Stimulated activated CD4-positive, alpha-beta T cell treated with anti-CD3 and anti-CD28 coated beads, Interleukin-15, amount 100 ng/mL, for 48 hours (primary cell): Measurements from ENCODE around the gene TMEM132D.
"Not testable (repeated sequence)": the region's sequence is repeated elsewhere in the genome, so short reads cannot be mapped to it uniquely, and the experiment has no call there.

Experiments used
- DNase-seq, 2 donors: peaks; one replicate each; pipeline ENCODE4 v3.0.0-alpha.2; 2020; ENCODE audit warnings: low read depth in 2 of 2

TMEM132D gene

DNA sequence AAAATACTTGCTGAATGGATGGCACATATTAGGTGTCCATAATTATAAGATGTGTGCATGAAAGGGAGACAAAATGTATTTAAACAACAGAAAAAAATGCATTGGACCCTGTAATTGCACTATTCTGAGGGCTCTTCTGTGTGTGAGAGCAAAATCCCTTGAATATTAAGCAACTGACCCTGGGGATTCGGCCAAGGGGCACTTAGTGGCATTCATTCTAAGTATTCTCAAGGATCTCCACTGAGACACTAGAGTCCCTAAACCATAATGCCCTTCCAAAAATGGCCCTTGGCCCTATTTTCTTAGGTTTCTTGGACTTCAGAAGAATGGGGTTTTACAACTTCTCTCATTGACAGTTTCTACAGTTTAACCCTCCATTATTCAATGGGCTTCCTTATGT, 662.0 kb downstream of the TMEM132D start:
- DNase-seq, result no peak

DNA sequence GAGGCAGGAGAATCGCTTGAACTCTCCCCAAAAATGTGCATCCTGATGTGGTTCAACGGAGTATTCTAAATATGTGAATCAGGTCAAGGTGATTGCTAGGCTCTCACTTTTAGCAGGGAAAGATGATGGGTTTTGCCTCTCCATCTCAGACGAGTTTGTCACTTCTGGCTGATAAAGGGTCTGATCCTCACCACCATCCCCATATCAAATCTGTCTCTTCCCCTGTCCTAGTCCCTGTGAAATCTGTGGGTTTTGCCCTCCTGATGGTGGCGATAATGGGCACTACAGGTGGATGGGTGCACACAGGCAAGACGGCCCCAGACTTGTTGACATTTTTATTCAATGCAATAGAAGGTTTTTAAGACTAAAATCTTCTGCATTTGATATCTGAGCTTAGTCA, 665.9 kb downstream of the TMEM132D start:
- DNase-seq, result no peak

DNA sequence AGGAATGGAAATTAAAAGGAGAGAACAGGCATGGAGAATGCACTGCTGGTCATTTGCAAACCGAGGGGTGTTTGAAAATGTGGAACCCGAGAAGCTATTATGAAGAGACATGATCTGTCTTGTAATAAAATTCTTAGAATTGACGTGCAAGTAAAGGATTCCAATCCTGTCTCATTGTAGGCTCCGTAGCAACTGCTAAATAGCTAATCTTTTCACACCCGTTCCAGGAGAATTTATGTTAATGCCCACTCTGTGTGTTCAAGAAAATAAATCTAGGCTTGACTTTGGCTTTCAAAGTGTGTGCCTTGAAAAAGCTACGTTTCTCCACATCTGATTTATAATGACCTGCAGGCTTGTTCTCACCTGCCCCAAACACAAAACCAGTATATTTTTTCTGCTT, 669.6 kb downstream of the TMEM132D start:
- DNase-seq, result no peak

DNA sequence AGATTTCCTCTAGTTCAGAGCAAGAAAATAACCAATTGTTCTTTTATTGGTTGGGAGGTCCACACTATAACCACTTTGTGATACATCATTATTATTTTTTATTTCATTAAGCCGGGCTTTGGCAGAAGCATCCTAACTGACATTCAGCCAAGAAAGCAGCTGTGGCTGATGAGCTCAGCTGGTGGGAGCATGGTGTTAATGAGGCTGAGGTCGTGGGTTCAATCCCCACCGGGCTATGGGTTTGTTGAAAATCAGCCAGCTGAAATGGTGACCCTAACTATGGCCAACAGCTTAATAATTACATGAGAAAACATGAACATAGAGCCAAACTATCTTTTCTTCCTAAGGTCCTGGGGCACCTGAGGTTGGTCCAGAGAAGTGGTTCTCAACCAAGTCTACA, 672.3 kb downstream of the TMEM132D start:
- DNase-seq, result no peak

DNA sequence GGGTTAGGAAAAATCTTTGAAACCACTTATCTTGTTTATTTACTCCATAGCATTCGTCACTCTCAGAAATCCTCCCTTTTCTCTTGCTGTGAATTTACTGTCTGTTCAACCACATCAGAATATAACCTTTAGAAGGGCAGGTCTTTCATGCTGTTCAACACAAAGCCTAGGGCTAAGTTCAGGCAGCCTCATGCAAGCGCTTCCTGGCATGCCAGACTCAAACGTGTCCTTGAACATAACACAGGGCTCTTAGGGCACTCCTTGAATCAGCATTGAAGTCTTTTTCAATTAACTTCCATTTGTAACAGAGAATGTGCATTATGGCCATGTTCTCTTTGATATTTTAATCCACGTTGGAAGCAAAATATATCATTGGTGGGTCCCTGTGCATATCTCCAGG, 672.8 kb downstream of the TMEM132D start:
- DNase-seq, result no peak

DNA sequence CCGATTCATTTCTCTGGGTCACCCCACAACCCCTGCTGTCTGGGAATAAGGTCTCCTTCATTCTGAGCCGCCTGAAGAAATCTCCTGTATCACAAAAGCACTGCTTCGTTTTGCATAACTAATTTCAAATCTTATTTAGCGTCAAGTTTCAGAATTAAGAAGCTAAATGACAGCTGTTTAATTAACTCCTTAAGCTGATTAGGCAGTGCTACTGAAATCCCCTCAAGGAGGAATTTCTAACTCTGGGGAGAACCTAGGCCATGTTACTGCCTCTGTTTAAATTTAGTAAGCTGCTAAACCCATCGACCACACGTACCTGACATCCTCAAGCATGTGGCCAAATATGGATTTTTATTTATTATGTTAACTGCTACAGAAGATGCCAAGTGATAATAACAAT, 677.0 kb downstream of the TMEM132D start:
- DNase-seq, result no peak

DNA sequence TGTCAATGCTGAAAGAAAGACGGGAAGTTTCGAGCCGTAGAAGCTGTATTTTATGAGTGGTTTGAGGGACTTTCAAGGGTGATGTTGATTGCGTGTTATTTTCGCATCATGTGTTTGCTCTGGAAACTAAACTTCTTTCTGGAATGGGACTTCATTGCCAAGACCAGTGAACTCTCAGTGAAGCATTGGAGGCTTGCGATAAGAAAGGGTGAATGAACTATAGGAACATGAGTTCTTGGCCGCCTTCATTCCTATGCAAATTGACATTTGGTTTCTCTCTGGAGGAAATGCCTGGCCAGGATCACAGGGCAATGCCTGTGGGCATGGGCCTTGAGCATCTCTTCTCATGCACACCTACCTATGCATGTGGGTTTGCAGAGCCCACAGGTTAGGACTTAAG, 677.8 kb downstream of the TMEM132D start:
- no peak for DNase-seq

DNA sequence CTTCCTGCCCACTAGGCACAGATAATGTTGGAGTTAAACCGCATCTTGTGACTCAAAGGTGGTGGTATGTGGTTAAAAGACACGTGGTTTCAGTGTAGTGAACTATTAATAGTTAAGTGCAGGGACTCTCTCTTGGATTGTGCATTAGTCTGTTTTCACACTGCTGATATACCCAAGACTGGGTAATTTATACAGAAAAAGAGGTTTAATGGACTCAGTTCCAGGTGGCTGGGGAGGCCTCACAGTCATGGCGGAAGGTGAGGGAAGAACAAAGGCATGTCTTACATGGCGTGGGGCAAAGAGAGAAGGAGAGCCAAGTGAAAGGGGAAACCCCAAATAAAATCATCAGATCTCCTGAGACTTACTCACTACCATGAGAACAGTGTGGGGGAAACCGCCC, 688.3 kb downstream of the TMEM132D start:
- no peak for DNase-seq

DNA sequence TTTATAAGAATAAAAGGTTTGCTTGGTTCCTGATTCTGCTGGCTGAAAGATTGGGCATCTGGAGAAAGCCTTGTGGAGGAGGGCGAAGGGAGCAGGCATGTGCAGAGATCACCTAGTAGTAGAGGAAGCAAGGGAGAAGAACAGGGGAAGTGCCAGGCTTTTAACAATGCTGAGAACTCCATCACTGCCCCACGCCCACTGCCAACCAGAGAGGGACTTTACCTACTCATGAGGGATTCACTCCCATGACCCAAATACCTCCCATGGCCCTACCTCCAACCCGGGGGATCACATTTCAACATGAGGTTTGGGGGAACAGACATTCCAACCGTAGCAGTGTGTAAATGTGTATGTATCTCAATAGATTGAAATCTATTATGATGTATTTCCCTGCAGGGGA, 690.3 kb downstream of the TMEM132D start:
- DNase-seq, result no peak

DNA sequence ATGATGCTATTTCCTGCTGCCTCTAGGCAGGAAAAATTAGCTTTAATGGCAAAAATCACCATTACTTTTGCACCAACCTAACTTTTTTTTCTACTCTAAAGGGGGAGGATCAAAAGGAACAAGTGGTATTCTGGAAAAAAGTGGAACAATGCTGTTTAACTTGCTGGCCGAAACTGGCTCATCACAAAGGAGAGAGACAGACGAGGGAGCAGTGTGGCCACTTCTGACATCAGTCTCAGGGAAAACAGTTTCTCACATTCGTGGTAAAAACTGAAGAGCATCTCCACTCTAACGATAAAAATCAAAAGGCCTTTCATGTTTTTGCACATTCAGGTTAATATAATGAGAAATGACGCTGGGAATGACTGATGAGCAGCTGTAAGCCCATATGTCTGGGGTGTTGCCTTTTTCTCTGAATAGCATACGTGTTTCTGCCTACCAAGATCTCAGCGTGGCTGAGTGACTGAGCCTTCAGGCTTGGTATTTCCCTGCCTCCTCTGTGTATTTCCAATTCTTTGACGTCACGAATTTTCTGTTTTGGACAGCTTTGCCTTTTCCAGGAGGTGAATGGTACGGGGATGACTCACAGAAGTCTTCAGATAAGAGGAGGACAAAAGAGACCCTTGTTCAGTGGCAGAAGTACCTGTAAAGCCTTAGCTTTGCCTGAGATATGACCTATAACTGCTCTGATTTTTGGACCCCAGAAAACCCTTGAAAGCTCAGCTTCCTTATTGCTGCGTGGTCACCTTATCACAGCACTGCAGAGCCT, 691.8 kb downstream of the TMEM132D start:
- no peak for DNase-seq

DNA sequence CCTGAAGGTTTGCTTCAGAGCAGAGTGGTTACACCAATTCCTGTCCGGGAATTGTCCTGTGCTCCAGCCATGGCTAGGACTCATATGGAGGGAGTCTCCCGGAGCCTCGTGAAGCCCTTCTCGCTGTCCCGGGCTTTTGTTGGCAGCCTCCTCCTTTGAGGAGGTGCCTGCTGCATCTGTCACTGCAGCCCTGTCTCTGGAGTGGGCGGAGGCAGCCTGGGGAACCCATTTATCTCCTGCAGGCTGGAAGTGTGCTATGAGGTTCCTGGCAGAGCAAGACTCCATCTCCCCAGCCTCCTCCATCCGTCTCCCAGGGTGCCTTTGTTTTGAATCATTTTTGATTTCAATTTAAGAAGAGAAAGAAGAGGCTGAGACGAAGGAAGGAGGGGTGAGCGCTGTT, 695.3 kb downstream of the TMEM132D start:
- no peak for DNase-seq

DNA sequence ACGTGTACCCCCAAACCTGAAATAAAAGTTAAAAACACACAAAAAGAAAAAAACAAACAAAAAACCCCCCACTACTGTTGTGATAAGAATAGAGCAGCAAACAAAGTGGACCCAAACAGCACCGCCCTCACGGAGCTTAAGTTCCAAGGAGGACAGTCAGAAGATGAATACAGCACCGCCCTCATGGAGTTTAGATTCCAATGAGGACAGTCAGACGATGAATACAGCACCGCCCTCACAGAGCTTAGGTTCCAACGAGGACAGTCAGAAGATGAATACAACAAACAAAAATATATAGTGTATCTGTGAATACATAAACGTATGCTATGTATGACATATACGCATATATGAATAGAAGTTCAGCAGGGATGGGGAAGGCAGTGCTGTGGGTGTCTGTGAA, 696.7 kb downstream of the TMEM132D start:
- no peak for DNase-seq

DNA sequence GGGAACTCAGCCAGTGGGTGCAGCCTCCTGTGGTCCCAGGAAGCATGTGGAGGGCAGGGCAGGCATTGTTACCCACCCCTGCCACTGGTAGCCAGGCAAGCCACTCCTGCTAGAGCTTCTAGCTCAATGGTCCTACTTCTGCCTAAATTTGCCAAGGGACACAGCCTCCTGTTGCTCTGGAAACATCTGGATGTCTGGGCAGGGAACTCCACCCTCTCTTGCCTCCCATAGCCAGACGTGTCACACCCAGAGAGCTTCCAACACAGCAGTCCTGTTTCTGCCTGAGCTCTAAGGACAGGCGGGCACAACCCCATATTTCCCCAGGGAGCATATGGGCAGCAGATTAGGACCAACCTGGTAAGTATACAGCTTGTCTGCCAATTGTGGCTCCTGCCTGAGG, 700.4 kb downstream of the TMEM132D start:
- no peak for DNase-seq

DNA sequence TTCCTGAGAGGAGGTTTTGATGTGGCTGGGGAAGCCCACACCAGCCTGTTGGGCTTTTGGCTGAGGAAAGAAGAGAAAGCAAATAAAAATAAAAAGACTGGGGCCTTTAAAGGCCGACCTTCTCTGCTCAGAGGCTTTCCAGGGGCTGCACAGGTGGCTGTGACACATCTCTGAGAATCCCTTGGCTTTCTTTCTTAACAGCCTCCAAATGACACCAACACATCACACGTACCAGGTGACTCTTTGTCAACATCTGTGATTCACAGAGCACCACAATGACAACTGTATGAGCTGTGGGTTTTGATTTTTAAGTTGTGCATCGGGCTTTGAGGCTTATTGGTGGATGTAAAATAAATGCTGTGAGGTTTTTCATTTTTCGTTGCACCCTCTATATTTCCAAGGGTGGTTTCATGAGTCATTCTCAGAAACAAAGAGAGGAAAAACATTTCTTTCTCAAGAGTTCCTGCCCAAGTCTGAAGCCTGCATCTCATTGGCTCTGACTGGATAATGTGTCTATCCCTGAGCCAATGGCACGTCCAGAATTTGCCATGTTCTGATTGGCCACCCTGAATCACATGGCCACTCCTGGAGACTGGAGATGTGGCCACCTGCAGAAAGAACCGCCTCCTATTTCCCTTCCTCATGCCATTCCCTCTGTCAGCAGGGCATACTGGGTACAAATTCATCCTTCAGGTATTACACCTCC, 701.6 kb downstream of the TMEM132D start:
- DNase-seq, result no peak

DNA sequence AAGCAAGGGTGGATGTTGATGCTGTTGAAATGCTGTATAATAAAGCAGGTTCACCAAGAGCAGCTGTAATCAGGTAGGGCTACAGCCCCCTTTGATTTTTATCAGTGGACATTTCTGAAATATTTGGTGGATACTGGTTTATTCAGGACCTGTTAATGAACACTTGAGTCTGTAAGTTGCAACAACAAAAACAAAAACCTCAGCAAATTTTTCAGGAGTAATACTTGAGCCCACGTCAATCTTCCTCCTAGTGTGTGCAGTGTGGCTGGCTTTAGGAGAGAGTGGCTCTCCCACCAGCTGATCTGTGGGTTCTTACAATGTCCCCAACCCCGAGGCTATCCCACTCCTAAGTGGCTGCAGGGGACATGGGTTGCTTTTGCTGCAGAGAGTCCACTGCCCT, 702.8 kb downstream of the TMEM132D start:
- DNase-seq, result no peak

DNA sequence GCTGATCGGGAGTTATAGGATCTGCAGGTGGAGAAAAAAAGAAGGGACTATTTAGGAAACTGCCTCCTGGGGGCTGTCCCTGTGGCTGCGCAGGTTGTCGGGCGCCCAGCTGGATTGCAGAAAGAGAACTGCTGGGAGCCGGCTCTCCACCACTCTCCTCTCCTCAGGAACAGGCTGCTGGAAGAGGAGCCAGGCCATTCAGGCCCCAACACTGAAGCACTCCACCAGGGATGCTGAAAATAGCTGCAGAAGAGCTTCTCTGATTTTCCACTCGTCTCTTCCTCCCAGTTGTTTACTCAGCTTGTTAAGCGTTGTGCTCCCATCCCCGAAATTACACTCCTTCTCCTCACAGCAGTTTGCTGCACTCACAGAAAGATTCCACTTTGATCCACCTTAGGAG, 703.2 kb downstream of the TMEM132D start:
- no peak for DNase-seq

DNA sequence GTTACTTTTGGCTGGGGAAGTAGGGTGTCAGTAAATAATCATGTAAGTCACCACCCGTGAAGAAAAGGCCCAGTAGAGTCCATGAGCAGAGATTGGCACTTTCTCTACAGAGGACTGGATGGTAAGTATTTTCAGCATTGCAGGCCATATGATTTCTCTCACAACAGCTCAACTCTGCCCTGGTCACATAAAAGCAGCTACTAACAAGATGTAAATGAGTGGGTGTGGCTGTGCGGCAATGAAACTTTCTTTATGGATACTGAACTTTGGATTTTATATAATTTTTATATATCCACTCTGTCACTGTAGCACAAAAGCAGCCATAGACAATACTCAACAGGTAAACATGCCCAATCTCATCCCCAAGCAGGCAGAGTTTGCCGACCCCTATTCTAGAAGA, 706.9 kb downstream of the TMEM132D start:
- no peak for DNase-seq

DNA sequence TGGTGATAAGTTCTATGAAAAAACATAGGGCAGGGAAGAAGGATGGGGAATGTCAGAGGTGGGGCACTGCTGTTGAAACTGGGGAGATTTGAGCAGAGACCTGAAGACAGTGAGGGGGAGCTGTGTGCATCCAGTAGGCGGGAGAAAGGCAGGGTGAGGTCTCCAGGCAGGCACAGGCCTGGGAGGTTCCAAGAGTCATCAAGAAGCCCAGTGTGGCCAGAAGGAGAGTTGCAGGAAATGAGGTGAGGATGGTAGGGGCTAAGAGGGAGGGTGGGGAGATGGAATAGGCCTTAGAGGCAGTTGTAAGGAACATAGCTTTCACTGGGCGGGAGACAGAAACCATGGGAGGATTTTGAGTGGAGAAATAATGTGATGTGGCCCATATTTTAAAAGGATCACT, 708.7 kb downstream of the TMEM132D start:
- DNase-seq, result no peak

DNA sequence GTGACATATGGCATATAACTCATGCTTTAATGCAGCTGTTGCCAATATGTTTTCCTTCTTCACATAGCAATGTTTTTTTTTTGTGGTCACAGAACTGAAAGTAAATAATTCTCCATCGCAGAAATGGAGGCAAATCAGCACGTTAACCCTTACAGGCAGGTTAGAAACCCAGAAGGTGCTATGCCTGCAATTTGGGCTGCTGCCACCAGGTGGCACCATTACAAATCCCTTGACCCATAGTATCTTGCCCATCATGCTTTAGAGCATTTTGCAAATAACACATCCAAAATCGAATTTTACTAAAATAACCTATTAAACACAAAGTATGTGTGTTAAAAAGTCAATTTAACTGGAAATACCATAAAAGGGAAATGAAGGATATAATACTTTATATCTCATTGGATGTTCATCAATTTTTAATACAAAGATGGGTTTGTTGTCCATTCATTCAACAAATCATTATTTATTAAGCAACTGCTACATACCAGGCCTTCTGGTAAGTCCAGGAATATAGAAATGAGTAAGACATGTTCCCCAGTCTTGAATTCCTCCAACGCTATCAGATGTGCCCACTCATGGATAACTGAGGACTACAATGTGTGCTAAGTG, 710.5 kb downstream of the TMEM132D start:
- DNase-seq, result peak in 1 of 2 donors; percentile 4

DNA sequence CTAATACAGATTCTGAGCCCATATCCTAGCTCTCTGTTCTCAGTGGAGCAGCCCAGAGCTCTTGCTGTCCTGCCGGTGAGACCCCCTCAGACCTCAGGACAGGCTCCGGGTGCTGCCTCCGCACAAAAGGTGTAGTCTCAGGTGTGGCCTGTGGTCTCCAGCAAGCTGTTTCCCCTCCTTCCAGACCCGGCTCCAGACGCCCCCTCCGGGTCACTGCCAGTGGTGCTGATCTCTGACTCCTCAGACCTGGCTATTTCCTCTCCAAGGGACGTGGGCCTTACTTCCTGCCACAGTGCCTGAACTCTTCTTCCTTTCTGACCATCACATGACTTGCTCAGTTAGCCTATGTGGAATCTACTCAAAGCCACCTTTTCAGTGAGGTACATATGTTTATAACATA, 713.0 kb downstream of the TMEM132D start:
- DNase-seq, result no peak

DNA sequence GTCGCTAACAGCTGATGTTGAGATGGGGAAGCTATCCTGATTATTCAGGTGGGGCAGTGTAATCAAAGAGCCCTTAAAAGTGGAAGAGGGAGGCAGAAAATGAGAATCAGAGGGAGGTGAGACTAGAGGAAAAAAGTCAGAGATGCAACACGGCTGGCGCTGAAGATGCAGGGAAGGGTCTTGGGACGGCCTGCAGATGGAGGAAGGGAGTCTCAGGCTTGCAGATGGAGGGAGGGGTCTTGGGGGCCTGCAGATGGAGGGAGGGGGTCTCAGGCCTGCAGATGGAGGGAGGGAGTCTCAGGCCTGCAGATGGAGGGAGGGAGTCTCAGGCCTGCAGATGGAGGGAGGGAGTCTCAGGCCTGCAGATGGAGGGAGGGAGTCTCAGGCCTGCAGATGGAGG, 713.9 kb downstream of the TMEM132D start:
- not testable (repeated sequence) for DNase-seq

DNA sequence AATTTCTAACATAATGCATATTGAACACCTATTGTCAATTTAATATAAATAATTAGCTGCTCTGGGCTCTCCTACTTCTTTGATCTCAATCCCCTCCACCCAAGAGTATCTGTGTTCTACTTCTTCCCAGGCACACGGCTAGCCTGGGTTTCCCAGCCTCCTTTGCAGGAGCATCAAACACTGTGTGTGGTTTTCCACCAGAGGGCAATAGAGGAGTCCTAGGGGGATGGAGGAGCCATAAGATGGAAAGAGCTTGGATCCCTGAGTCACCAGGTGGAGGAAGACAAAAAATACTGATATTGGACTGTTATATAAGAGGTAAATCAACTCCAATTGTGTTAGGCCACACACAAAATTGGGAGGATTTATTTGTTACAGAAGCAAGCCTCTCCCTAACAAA, 716.9 kb downstream of the TMEM132D start:
- no peak for DNase-seq

DNA sequence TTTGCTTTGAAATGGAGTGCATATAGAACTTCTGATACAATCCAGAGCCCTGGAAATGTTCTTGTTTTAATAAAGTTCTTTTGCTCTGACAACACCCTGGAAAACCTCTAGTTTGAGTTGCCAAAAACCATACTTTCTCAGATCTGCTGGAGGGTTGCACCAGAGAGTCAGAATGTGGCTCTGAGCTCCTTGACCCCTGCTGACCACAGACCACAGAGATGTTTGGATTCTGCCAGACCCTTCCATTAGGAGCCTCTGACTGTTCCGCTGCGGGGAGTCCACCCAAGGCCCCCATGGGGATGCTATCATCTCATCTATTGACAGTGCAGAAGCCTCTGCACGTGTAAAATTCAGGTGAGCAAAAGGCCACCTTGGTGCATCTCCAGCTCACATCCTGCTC, 718.0 kb downstream of the TMEM132D start:
- DNase-seq, result no peak
